ENCODE results near the gene CHTF8. TPM values are rescaled to one million over a fixed set of nuclear protein-coding genes. Genes with fewer than 3 reads are reported as not detected.

The CHTF8 gene
- total RNA-seq, 2 experiments from 2014 or later: 25.8 to 28.5 TPM

GRCh38 chr16:69115361-69115760 is 17.0 kb downstream of the CHTF8 start:
- no peak overlapping the region for H3K4me3 Mint-ChIP-seq
- Histone ChIP-seq H3K4me1 (ENCODE audit: insufficient read depth, low read length) (peaks cover 5% of the 10 kb centered on the region), H3K36me3 (ENCODE audit: insufficient read depth, low read length) (peaks cover 60% of the 10 kb centered on the region), H3K4me3 (ENCODE audit: low read length) (no peak overlapping the region), H3K27me3 (ENCODE audit: control insufficient read depth in 1 of 2, insufficient read depth in 2 of 2, low read length in 2 of 2) (peaks cover 0 to 6% of the 10 kb centered on the region in 2 experiments), H3K9me3 (ENCODE audit: control insufficient read depth in 1 of 2, insufficient read depth in 1 of 2, low read length in 2 of 2) (no peaks in the 10 kb centered on the region), H3K27ac (ENCODE audit: low read depth in 1 of 2, low read length in 2 of 2) (no peak overlapping the region)
- no peaks in the 10 kb centered on the region for H3K9me3 Mint-ChIP-seq
- TF ChIP-seq CTCF (IDR thresholded peaks at IDR 0.05): no peak
- no peak overlapping the region for H3K27ac Mint-ChIP-seq
- intact Hi-C loops (cut with DNase I, micrococcal nuclease): no loop called here
- POLR2A ChIA-PET: no interaction called here
- CTCF ChIA-PET: no interaction called here
- H3K36me3 Mint-ChIP-seq (ENCODE audit: low read depth): peaks cover 86% of the 10 kb centered on the region
- no peak for ATAC-seq (ENCODE audit: poor library complexity)
- H3K27me3 Mint-ChIP-seq: no peaks in the 10 kb centered on the region
- no peaks in the 10 kb centered on the region for H3K4me1 Mint-ChIP-seq (ENCODE audit: low read depth)
- no peak for DNase-seq

DNA sequence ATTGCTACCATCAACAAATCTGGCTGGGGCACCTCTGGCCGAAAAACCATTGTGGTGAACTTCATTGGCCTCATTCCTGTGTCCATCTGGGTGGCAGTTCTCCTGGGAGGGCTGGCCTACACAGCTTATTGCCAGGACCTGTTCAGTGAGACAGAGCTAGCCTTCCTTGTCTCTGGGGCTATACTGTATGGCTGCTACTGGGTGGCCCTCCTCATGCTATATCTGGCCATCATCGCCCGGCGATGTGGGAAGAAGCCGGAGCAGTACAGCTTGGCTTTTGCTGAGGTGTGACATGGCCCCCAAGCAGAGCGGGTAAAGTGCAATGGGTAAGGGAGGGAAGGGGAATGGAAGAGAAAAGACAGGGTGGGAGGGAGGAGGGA is 17.4 kb downstream of the CHTF8 start:
- intact Hi-C loops (cut with DNase I, micrococcal nuclease): no loop called here
- Mint-ChIP-seq H3K4me1 (ENCODE audit: low read depth) (no peaks in the 10 kb centered on the region), H3K27ac (no peak overlapping the region), H3K27me3 (no peaks in the 10 kb centered on the region), H3K36me3 (ENCODE audit: low read depth) (peaks cover 86% of the 10 kb centered on the region), H3K9me3 (no peaks in the 10 kb centered on the region), H3K4me3 (no peak overlapping the region)
- no peaks in the 10 kb centered on the region for H3K9me3 ChIP-seq (ENCODE audit: control insufficient read depth in 1 of 2, insufficient read depth in 1 of 2, low read length in 2 of 2)
- ATAC-seq (ENCODE audit: poor library complexity) (no peak), DNase-seq (no peak)
- no peak overlapping the region for H3K27ac ChIP-seq (ENCODE audit: low read depth in 1 of 2, low read length in 2 of 2)
- H3K4me3 ChIP-seq (ENCODE audit: low read length): no peak overlapping the region
- ChIA-PET POLR2A (no interaction called here), CTCF (no interaction called here)
- peaks cover 0 to 7% of the 10 kb centered on the region in 2 experiments for H3K27me3 ChIP-seq (ENCODE audit: control insufficient read depth in 1 of 2, insufficient read depth in 2 of 2, low read length in 2 of 2)
- no peak for TF ChIP-seq CTCF (IDR thresholded peaks at IDR 0.05)
- peaks cover 5% of the 10 kb centered on the region for H3K4me1 ChIP-seq (ENCODE audit: insufficient read depth, low read length)
- H3K36me3 ChIP-seq (ENCODE audit: insufficient read depth, low read length): peaks cover 56% of the 10 kb centered on the region

DNA sequence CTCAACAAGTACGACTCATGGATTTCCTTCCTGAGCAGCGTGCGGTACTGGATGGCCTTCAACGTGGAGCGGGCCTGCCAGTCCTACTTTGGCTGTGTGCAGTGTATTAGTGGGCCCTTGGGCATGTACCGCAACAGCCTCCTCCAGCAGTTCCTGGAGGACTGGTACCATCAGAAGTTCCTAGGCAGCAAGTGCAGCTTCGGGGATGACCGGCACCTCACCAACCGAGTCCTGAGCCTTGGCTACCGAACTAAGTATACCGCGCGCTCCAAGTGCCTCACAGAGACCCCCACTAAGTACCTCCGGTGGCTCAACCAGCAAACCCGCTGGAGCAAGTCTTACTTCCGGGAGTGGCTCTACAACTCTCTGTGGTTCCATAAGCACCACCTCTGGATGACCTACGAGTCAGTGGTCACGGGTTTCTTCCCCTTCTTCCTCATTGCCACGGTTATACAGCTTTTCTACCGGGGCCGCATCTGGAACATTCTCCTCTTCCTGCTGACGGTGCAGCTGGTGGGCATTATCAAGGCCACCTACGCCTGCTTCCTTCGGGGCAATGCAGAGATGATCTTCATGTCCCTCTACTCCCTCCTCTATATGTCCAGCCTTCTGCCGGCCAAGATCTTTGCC is 17.9 kb downstream of the CHTF8 start:
- peaks cover 5% of the 10 kb centered on the region for H3K4me1 ChIP-seq (ENCODE audit: insufficient read depth, low read length)
- H3K36me3 ChIP-seq (ENCODE audit: insufficient read depth, low read length): peaks cover 55% of the 10 kb centered on the region
- DNase-seq: no peak

More for the DNA sequence above, 17.9 kb downstream of the CHTF8 start:
- Mint-ChIP-seq H3K4me1 (ENCODE audit: low read depth) (no peaks in the 10 kb centered on the region), H3K36me3 (ENCODE audit: low read depth) (peaks cover 86% of the 10 kb centered on the region), H3K9me3 (no peaks in the 10 kb centered on the region), H3K4me3 (no peak overlapping the region), H3K27ac (no peak overlapping the region), H3K27me3 (peaks cover 4% of the 10 kb centered on the region)
- intact Hi-C loops (cut with DNase I, micrococcal nuclease): no loop called here
- no peak for TF ChIP-seq CTCF (IDR thresholded peaks at IDR 0.05)
- no peak overlapping the region for H3K27ac ChIP-seq (ENCODE audit: low read depth in 1 of 2, low read length in 2 of 2)
- H3K4me3 ChIP-seq (ENCODE audit: low read length): no peak overlapping the region
- no peak for ATAC-seq (ENCODE audit: poor library complexity)
- ChIA-PET CTCF (interaction anchor here (2.2 kb wide), 1 partner anchor 10 kb away, joined by 17 read pairs; no protein-coding TSS in a partner anchor), POLR2A (no interaction called here)
- peaks cover 0 to 7% of the 10 kb centered on the region in 2 experiments for H3K27me3 ChIP-seq (ENCODE audit: control insufficient read depth in 1 of 2, insufficient read depth in 2 of 2, low read length in 2 of 2)
- no peaks in the 10 kb centered on the region for H3K9me3 ChIP-seq (ENCODE audit: control insufficient read depth in 1 of 2, insufficient read depth in 1 of 2, low read length in 2 of 2)

Data from CD4-positive, alpha-beta T cell (primary cell).